Liver (tissue), 9 donors: ENCODE results near the gene SSPN. TPM values are rescaled to one million over a fixed set of nuclear protein-coding genes. Genes with fewer than 3 reads are reported as not detected.

ENCODE experiments used
- DNase-seq: peaks from one replicate; pipeline ENCODE4 v3.0.0-alpha.2; 2017; ENCODE audit warnings: low spot score
- H3K27ac ChIP-seq, 2 donors: one replicate each; pipeline ENCODE4 v1.7.0; 2013; ENCODE audit warnings: inconsistent platforms in 2 of 2, low read length in 2 of 2, control low read depth in 1 of 2, low read depth in 1 of 2, mild to moderate bottlenecking in 1 of 2
- H3K27me3 ChIP-seq, 4 donors: one replicate each; pipeline versions ENCODE4 v1.6.1 to v1.7.0; 2013; ENCODE audit warnings: low read length in 3 of 4, inconsistent platforms in 1 of 4, mild to moderate bottlenecking in 1 of 4, moderate library complexity in 1 of 4; ENCODE audit not compliant: control insufficient read depth in 4 of 4, insufficient read depth in 4 of 4
- H3K36me3 ChIP-seq, 4 donors: one replicate each; pipeline versions ENCODE4 v1.6.1 to v1.7.0; 2013; ENCODE audit warnings: low read length in 3 of 4, mild to moderate bottlenecking in 3 of 4, low read depth in 1 of 4, moderate library complexity in 1 of 4; ENCODE audit not compliant: control insufficient read depth in 4 of 4, insufficient read depth in 3 of 4
- H3K4me1 ChIP-seq, 4 donors: one replicate each; pipeline versions ENCODE4 v1.6.1 to v1.7.0; 2013; ENCODE audit warnings: low read length in 3 of 4, mild to moderate bottlenecking in 3 of 4, moderate library complexity in 1 of 4; ENCODE audit not compliant: control insufficient read depth in 4 of 4, insufficient read depth in 4 of 4
- H3K4me3 ChIP-seq, 3 donors: one replicate each; pipeline versions ENCODE4 v1.6.1 to v1.7.0; 2013; ENCODE audit warnings: low read length in 3 of 3, control low read depth in 1 of 3, low read depth in 1 of 3, mild to moderate bottlenecking in 1 of 3
- H3K9ac ChIP-seq, 2 donors: one replicate each; pipeline ENCODE4 v1.7.0; 2013; ENCODE audit warnings: low read length in 2 of 2, mild to moderate bottlenecking in 2 of 2, moderate library complexity in 2 of 2, control low read depth in 1 of 2, low read depth in 1 of 2
- H3K9me3 ChIP-seq, 4 donors: one replicate each; pipeline versions ENCODE4 v1.6.1 to v1.7.0; 2013; ENCODE audit warnings: low read length in 3 of 4; ENCODE audit not compliant: control insufficient read depth in 4 of 4
- ATF3 ChIP-seq: IDR thresholded peaks from 2 replicates; pipeline ENCODE4 v1.6.1; 2016; ENCODE audit warnings: antibody characterized with exemption
- FOXA1 ChIP-seq: IDR thresholded peaks from 2 replicates; pipeline ENCODE4 v1.6.1; 2016; ENCODE audit warnings: antibody characterized with exemption
- GABPA ChIP-seq, 2 donors: IDR thresholded peaks in 1 of 2; conservative IDR thresholded peaks in 1 of 2; 2 replicates each; pipeline ENCODE4 v1.6.1; 2016; ENCODE audit warnings: antibody characterized with exemption in 2 of 2, mild to moderate bottlenecking in 1 of 2, moderate library complexity in 1 of 2
- HNF4G ChIP-seq: IDR thresholded peaks from 2 replicates; pipeline ENCODE4 v1.6.1; 2016; ENCODE audit warnings: antibody characterized with exemption
- JUND ChIP-seq, 2 donors: IDR thresholded peaks; 2 replicates each; pipeline ENCODE4 v1.6.1; 2016; ENCODE audit warnings: antibody characterized with exemption in 2 of 2
- NR2F2 ChIP-seq: IDR thresholded peaks from 2 replicates; pipeline ENCODE4 v1.6.1; 2016; ENCODE audit warnings: antibody characterized with exemption
- RAD21 ChIP-seq, 2 donors: IDR thresholded peaks; 2 replicates each; pipeline ENCODE4 v1.6.1; 2016; ENCODE audit warnings: antibody characterized with exemption in 2 of 2, mild to moderate bottlenecking in 2 of 2
- RXRA ChIP-seq, 2 donors: IDR thresholded peaks; 2 replicates each; pipeline ENCODE4 v1.6.1; 2017 to 2018; ENCODE audit warnings: antibody characterized with exemption in 2 of 2, mild to moderate bottlenecking in 1 of 2
- SP1 ChIP-seq: IDR thresholded peaks from 2 replicates; pipeline ENCODE4 v1.6.1; 2018; ENCODE audit warnings: antibody characterized with exemption, mild to moderate bottlenecking
- TAF1 ChIP-seq: conservative IDR thresholded peaks from 2 replicates; pipeline ENCODE4 v1.6.1; 2016; ENCODE audit warnings: antibody characterized with exemption, mild to moderate bottlenecking
- YY1 ChIP-seq: IDR thresholded peaks from 2 replicates; pipeline ENCODE4 v1.6.1; 2016; ENCODE audit warnings: antibody characterized with exemption, mild to moderate bottlenecking
- WGBS: extraction: QIAGEN DNeasy Blood & Tissue Kit; methylation state at CpG from one replicate; pipeline ENCODE4 v1.1.7; 2013; 5-methylcytosine and 5-hydroxymethylcytosine counted together
- polyA plus RNA-seq, 2 donors: library from polyadenylated mRNA; stranded (reverse) in 1 of 2; unstranded in 1 of 2; fragments of 200-250 nt in 1 of 2; fragments of >200 nt in 1 of 2; fragmentation: Nextera tagmentation in 1 of 2; extraction: Ambion mirVana in 1 of 2; gene quantifications; one replicate each; pipeline versions ENCODE4 v1.2.1 to v1.2.3, GENCODE V29; 2013 to 2015
- total RNA-seq, 2 donors: library from RNA; depleted of rRNA; stranded (reverse); fragments of >200 nt; gene quantifications; one replicate each; pipeline ENCODE4 v1.2.3, GENCODE V29; 2014
- TF ChIP-seq, protein P1 (sequence below): IDR thresholded peaks from 2 replicates; pipeline ENCODE4 v1.6.1; 2016; ENCODE audit warnings: antibody characterized with exemption
- donor health status: healthy.
- donor health status: healthy.
- donor health status: healthy.
- donor health status: healthy.
- donor health status: healthy.

Gene SSPN
- total and polyA plus RNA-seq, 4 donors, result 0.33 to 0.67 (median 0.46) TPM

- Histone ChIP-seq H3K9me3 (no peaks in the 10 kb centered on the region), H3K4me1 (no peaks in the 10 kb centered on the region), H3K9ac (no peak overlapping the region), H3K27ac (no peak overlapping the region), H3K4me3 (no peak overlapping the region), H3K36me3 (no peaks in the 10 kb centered on the region), H3K27me3 (peaks cover 0 to 2% (median 0%) of the 10 kb centered on the region in 4 donors)
- WGBS, result 65% methylated on average over 2 of the region's 2 CpGs
- TF ChIP-seq, protein P1, sequence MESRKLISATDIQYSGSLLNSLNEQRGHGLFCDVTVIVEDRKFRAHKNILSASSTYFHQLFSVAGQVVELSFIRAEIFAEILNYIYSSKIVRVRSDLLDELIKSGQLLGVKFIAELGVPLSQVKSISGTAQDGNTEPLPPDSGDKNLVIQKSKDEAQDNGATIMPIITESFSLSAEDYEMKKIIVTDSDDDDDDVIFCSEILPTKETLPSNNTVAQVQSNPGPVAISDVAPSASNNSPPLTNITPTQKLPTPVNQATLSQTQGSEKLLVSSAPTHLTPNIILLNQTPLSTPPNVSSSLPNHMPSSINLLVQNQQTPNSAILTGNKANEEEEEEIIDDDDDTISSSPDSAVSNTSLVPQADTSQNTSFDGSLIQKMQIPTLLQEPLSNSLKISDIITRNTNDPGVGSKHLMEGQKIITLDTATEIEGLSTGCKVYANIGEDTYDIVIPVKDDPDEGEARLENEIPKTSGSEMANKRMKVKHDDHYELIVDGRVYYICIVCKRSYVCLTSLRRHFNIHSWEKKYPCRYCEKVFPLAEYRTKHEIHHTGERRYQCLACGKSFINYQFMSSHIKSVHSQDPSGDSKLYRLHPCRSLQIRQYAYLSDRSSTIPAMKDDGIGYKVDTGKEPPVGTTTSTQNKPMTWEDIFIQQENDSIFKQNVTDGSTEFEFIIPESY, result no peak
- TF ChIP-seq TAF1 (no peak), JUND (IDR thresholded peaks at IDR 0.05) (no peak), FOXA1 (no peak), NR2F2 (no peak), HNF4G (no peak), RXRA (IDR thresholded peaks at IDR 0.05) (no peak)
- no peak for DNase-seq
Measured at GRCh38 chr12:26205298-26205697, 9.9 kb downstream of the SSPN start.

- DNase-seq, result no peak
- Histone ChIP-seq H3K4me1 (no peaks in the 10 kb centered on the region), H3K36me3 (no peaks in the 10 kb centered on the region), H3K4me3 (no peak overlapping the region), H3K27me3 (peaks cover 0 to 2% (median 0%) of the 10 kb centered on the region in 4 donors), H3K9ac (no peak overlapping the region), H3K9me3 (no peaks in the 10 kb centered on the region), H3K27ac (no peak overlapping the region)
- no peak for TF ChIP-seq YY1
- TF ChIP-seq TAF1, result no peak
- TF ChIP-seq, protein P1, result no peak
- TF ChIP-seq SP1, result no peak
- TF ChIP-seq NR2F2, result no peak
- TF ChIP-seq JUND (IDR thresholded peaks at IDR 0.05), result no peak
- TF ChIP-seq GABPA (IDR thresholded peaks at IDR 0.05 in 1 of 2, conservative IDR thresholded peaks at IDR 0.05 in 1 of 2), result no peak
- no peak for TF ChIP-seq RAD21 (IDR thresholded peaks at IDR 0.05)
- WGBS, result 84% methylated on average over 6 of the region's 6 CpGs
Measured at GRCh38 chr12:26205941-26206340, 10.6 kb downstream of the SSPN start.

DNA sequence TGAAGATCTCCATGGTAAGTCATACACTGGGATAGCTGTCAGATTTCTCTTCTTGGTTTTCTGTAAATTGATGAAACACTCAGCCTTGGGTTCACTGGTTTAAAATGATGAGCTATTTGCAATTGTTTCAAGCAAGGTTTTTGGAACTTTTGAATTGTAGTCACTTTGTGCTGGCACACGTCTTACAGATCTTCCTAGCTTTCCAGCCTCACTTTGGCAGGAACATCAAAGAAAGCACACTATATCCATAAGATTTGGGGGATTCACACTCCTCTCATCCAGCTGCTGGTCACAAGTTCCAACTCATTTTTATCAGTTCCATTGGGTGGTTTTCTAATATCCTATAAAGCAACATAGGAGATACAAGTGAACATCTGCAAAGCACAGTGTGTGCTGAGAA lies 16.0 kb downstream of the SSPN start:
- WGBS, result 68% methylated on average over 1 of the region's 1 CpG
- H3K9me3 ChIP-seq, result no peaks in the 10 kb centered on the region
- DNase-seq, result no peak
- TF ChIP-seq ATF3, result no peak
- H3K27ac ChIP-seq, result no peak overlapping the region
- H3K4me3 ChIP-seq, result no peak overlapping the region
- no peaks in the 10 kb centered on the region for H3K4me1 ChIP-seq
- no peak overlapping the region for H3K9ac ChIP-seq
- no peaks in the 10 kb centered on the region for H3K36me3 ChIP-seq
- no peaks in the 10 kb centered on the region for H3K27me3 ChIP-seq
